Neuronal stem cell (in vitro differentiated cells): ENCODE results near the gene QRICH1.

Experiments used
- DNase-seq: peaks from one replicate; pipeline ENCODE4 v3.0.0-alpha.2; 2013; ENCODE audit warnings: low spot score
- H2AFZ ChIP-seq: one replicate; pipeline ENCODE4 v1.6.1; 2013; ENCODE audit warnings: mild to moderate bottlenecking, low read length, inconsistent platforms
- H2AK5ac ChIP-seq: 2 replicates; pipeline ENCODE4 v1.6.1; 2013; ENCODE audit warnings: low read depth, mild to moderate bottlenecking, inconsistent platforms, low read length, moderate library complexity, mixed read lengths
- H2BK120ac ChIP-seq: 2 replicates; pipeline ENCODE4 v1.6.1; 2013; ENCODE audit warnings: low read depth, mild to moderate bottlenecking, inconsistent platforms, low read length, moderate library complexity, mixed read lengths
- H2BK12ac ChIP-seq: one replicate; pipeline ENCODE4 v1.6.1; 2013; ENCODE audit warnings: low read length, inconsistent platforms
- H2BK15ac ChIP-seq: 2 replicates; pipeline ENCODE4 v1.6.1; 2013; ENCODE audit warnings: mild to moderate bottlenecking, low read length, inconsistent platforms, mixed read lengths
- H2BK5ac ChIP-seq: one replicate; pipeline ENCODE4 v1.6.1; 2013; ENCODE audit warnings: inconsistent platforms, mild to moderate bottlenecking, low read length, moderate library complexity
- H3K14ac ChIP-seq: one replicate; pipeline ENCODE4 v1.6.1; 2013; ENCODE audit warnings: low read length, inconsistent platforms
- H3K18ac ChIP-seq: 2 replicates; pipeline ENCODE4 v1.6.1; 2013; ENCODE audit warnings: low read length, inconsistent platforms
- H3K23ac ChIP-seq: 2 replicates; pipeline ENCODE4 v1.6.1; 2013; ENCODE audit warnings: low read depth, mild to moderate bottlenecking, mixed read lengths, low read length, inconsistent platforms; ENCODE audit not compliant: poor library complexity
- H3K27ac ChIP-seq: replicated peaks from 3 replicates; pipeline ENCODE4 v1.5.1; 2013; ENCODE audit warnings: low read length, inconsistent platforms
- H3K27me3 ChIP-seq, 3 experiments: 2 replicates each; pipeline ENCODE4 v1.6.1; 2013; ENCODE audit warnings: low read length in 3 of 3, mild to moderate bottlenecking in 2 of 3, inconsistent platforms in 1 of 3, low read depth in 1 of 3, mixed read lengths in 1 of 3, moderate library complexity in 1 of 3; ENCODE audit not compliant: control insufficient read depth in 3 of 3, insufficient read depth in 3 of 3
- H3K36me3 ChIP-seq, 2 donors: replicated peaks in 1 of 2; 2 replicates each; pipeline ENCODE4 v1.6.1; 2013; ENCODE audit warnings: low read length in 2 of 2; ENCODE audit not compliant: control insufficient read depth in 2 of 2, insufficient read depth in 2 of 2
- H3K4ac ChIP-seq: 2 replicates; pipeline ENCODE4 v1.6.1; 2013; ENCODE audit warnings: inconsistent platforms, mild to moderate bottlenecking, low read length, moderate library complexity
- H3K4me1 ChIP-seq, 2 donors: 1 replicate in 1 of 2; 2 replicates in 1 of 2; pipeline ENCODE4 v1.6.1; 2013; ENCODE audit warnings: low read length in 2 of 2, low read depth in 1 of 2; ENCODE audit not compliant: control insufficient read depth in 2 of 2, insufficient read depth in 1 of 2
- H3K4me2 ChIP-seq: one replicate; pipeline ENCODE4 v1.6.1; 2013; ENCODE audit warnings: mild to moderate bottlenecking, low read length, inconsistent platforms; ENCODE audit not compliant: insufficient read depth, poor library complexity, severe bottlenecking
- H3K4me3 ChIP-seq, 2 donors: 2 replicates each; pipeline ENCODE4 v1.5.1; 2013; ENCODE audit warnings: low read length in 2 of 2, mild to moderate bottlenecking in 2 of 2, inconsistent platforms in 1 of 2, moderate library complexity in 1 of 2
- H3K79me1 ChIP-seq: one replicate; pipeline ENCODE4 v1.6.1; 2013; ENCODE audit warnings: low read depth, mild to moderate bottlenecking, inconsistent platforms, low read length, moderate library complexity
- H3K9ac ChIP-seq: one replicate; pipeline ENCODE4 v1.6.1; 2013; ENCODE audit warnings: mild to moderate bottlenecking, low read depth, low read length, inconsistent platforms; ENCODE audit not compliant: poor library complexity
- H3K9me3 ChIP-seq, 2 donors: replicated peaks in 1 of 2; 2 replicates each; pipeline versions ENCODE3 to v1.6.1; 2013; ENCODE audit warnings: low read length in 2 of 2, mild to moderate bottlenecking in 2 of 2, inconsistent platforms in 1 of 2, low read depth in 1 of 2, mixed read lengths in 1 of 2, moderate library complexity in 1 of 2; ENCODE audit not compliant: control insufficient read depth in 2 of 2, insufficient read depth in 1 of 2
- H4K8ac ChIP-seq: one replicate; pipeline ENCODE4 v1.6.1; 2013; ENCODE audit warnings: low read depth, mild to moderate bottlenecking, inconsistent platforms, low read length, moderate library complexity
- H4K91ac ChIP-seq: one replicate; pipeline ENCODE4 v1.6.1; 2013; ENCODE audit warnings: low read length, low read depth, mild to moderate bottlenecking, inconsistent platforms; ENCODE audit not compliant: poor library complexity
- WGBS, 2 donors: extraction: QIAGEN DNeasy Blood & Tissue Kit; methylation state at CpG; one replicate each; pipeline ENCODE4 v1.1.7; 2013; ENCODE audit warnings: missing lambda C conversion rate in 2 of 2, mixed read lengths in 1 of 2; ENCODE audit not compliant: insufficient read length in 2 of 2, insufficient replicate concordance in 1 of 2; ENCODE audit errors: extremely low coverage in 2 of 2; 5-methylcytosine and 5-hydroxymethylcytosine counted together

Gene QRICH1

GRCh38 chr3:49076116-49076515 lies 17.8 kb downstream of the QRICH1 start:
- Histone ChIP-seq H3K27me3 (no peaks in the 10 kb centered on the region), H4K8ac (no peak overlapping the region), H3K27ac (no peak overlapping the region), H2AK5ac (no peak overlapping the region), H2BK5ac (no peak overlapping the region), H3K23ac (no peak overlapping the region), H3K18ac (no peak overlapping the region), H3K9me3 (peaks cover 0 to 5% of the 10 kb centered on the region in 2 donors), H3K4me2 (no peak overlapping the region), H4K91ac (no peak overlapping the region), H3K4me3 (peak overlapping the region in 1 of 2 donors; percentile 61), H3K4ac (no peak overlapping the region), H2BK120ac (no peak overlapping the region), H3K36me3 (peaks cover 35 to 87% of the 10 kb centered on the region in 2 donors), H2AFZ (no peak overlapping the region), H2BK12ac (no peak overlapping the region), H3K14ac (no peak overlapping the region), H3K9ac (no peak overlapping the region), H3K4me1 (no peaks in the 10 kb centered on the region), H2BK15ac (no peak overlapping the region), H3K79me1 (peaks cover 6% of the 10 kb centered on the region)
- no peak for DNase-seq
- WGBS, 2 donors = no CpG with 5 or more reads among the region's 13 CpGs

DNA sequence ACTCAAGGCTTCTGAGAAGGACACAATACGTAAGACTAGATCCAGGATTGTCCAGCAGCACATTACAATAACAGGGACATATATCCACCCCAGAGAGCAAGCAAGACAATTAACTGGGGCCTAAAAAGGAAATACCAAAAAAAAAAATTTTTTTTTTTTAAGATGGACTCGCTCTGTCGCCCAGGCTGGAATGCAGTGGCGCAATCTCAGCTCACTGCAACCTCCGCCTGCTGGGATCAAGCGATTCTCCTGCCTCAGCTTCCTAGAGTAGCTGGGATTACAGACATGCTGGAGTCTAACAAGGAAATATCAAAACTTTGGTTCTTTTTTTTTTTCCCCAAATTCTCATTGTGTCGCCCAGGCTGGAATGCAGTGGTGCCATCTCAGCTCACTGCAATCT lies 35.9 kb downstream of the QRICH1 start:
- no peak overlapping the region for H2AK5ac ChIP-seq
- no peak overlapping the region for H3K27ac ChIP-seq
- no peak overlapping the region for H3K4me2 ChIP-seq
- H3K4ac ChIP-seq = no peak overlapping the region
- H3K9me3 ChIP-seq = no peaks in the 10 kb centered on the region
- no peak overlapping the region for H4K91ac ChIP-seq
- DNase-seq = no peak
- no peak overlapping the region for H3K23ac ChIP-seq
- no peak overlapping the region for H4K8ac ChIP-seq
- no peak overlapping the region for H3K9ac ChIP-seq
- H2BK15ac ChIP-seq = no peak overlapping the region
- H3K4me3 ChIP-seq = no peak overlapping the region
- H3K18ac ChIP-seq = no peak overlapping the region
- H2BK120ac ChIP-seq = no peak overlapping the region
- H3K14ac ChIP-seq = no peak overlapping the region
- H2BK12ac ChIP-seq = no peak overlapping the region
- H3K79me1 ChIP-seq = peaks cover 9% of the 10 kb centered on the region
- H2AFZ ChIP-seq = no peak overlapping the region
- H3K27me3 ChIP-seq = no peaks in the 10 kb centered on the region
- H2BK5ac ChIP-seq = no peak overlapping the region
- no CpG with 5 or more reads among the region's 7 CpGs for WGBS, 2 donors
- H3K4me1 ChIP-seq = no peaks in the 10 kb centered on the region
- H3K36me3 ChIP-seq = peaks cover 34 to 84% of the 10 kb centered on the region in 2 donors

- Histone ChIP-seq H3K4ac (no peak overlapping the region), H3K4me1 (no peaks in the 10 kb centered on the region), H4K91ac (no peak overlapping the region), H2BK15ac (no peak overlapping the region), H3K9ac (no peak overlapping the region), H4K8ac (no peak overlapping the region), H3K9me3 (no peaks in the 10 kb centered on the region), H3K79me1 (peaks cover 9% of the 10 kb centered on the region), H2AK5ac (no peak overlapping the region), H2BK5ac (no peak overlapping the region), H2BK120ac (no peak overlapping the region), H3K4me2 (no peak overlapping the region), H3K18ac (no peak overlapping the region), H3K23ac (no peak overlapping the region), H3K14ac (no peak overlapping the region), H3K36me3 (peaks cover 37 to 86% of the 10 kb centered on the region in 2 donors), H3K27ac (no peak overlapping the region), H2AFZ (no peak overlapping the region), H3K4me3 (peak overlapping the region in 1 of 2 donors; percentile 44), H2BK12ac (no peak overlapping the region), H3K27me3 (no peaks in the 10 kb centered on the region)
- WGBS, 2 donors = no CpG with 5 or more reads among the region's 10 CpGs
- DNase-seq = no peak
Observed at GRCh38 chr3:49057268-49057667, 36.6 kb downstream of the QRICH1 start.

DNA sequence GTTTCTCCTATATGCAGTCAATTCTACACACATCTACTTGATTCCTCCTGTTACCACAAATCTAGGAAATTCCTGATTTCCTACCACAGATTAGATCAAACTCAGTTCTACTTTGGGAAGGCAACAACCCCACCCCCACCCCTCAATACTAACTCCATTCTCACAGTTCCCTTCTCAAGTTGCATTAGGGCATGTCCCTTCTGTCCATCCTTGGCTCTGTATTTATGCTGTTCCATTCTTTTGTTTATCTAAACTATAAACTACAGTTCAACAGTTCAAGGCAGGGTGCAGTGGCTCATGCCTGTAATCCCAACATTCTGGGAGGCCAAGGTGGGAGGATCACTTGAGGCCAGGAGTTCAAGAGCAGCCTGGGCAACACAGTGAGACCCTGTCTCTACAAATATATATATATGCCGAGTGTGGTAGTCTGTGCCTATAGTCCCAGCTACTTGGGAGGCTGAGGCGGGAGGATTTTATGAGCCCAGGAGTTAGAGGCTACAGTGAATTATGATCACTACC lies 39.5 kb downstream of the QRICH1 start:
- no peaks in the 10 kb centered on the region for H3K4me1 ChIP-seq
- H3K27ac ChIP-seq = no peak overlapping the region
- H3K4me3 ChIP-seq = no peak overlapping the region
- H2BK120ac ChIP-seq = no peak overlapping the region
- no peak overlapping the region for H3K9ac ChIP-seq
- no peak for DNase-seq
- H3K79me1 ChIP-seq = peaks cover 7% of the 10 kb centered on the region
- H2BK5ac ChIP-seq = no peak overlapping the region
- no peaks in the 10 kb centered on the region for H3K9me3 ChIP-seq
- no peaks in the 10 kb centered on the region for H3K27me3 ChIP-seq
- H3K4ac ChIP-seq = no peak overlapping the region
- H3K36me3 ChIP-seq = peaks cover 41 to 84% of the 10 kb centered on the region in 2 donors
- H4K8ac ChIP-seq = no peak overlapping the region
- no peak overlapping the region for H2AFZ ChIP-seq
- H4K91ac ChIP-seq = no peak overlapping the region
- no peak overlapping the region for H3K18ac ChIP-seq
- H3K4me2 ChIP-seq = no peak overlapping the region
- no peak overlapping the region for H3K14ac ChIP-seq
- H2AK5ac ChIP-seq = no peak overlapping the region
- H2BK15ac ChIP-seq = no peak overlapping the region
- no CpG with 5 or more reads among the region's 2 CpGs for WGBS, 2 donors
- no peak overlapping the region for H2BK12ac ChIP-seq
- no peak overlapping the region for H3K23ac ChIP-seq
